SU-DHL-6 (cell line): Measurements from ENCODE around the gene DDX24.

ENCODE experiments used
- EZH2phosphoT487 ChIP-seq: fragments of 200-600 bp; sonication (generic), shearing (Covaris generic); conservative IDR thresholded peaks from 2 replicates; pipeline ENCODE4 v1.6.1; 2018; ENCODE audit warnings: mild to moderate bottlenecking, antibody characterized with exemption, low read length, moderate library complexity, mixed read lengths
- TF ChIP-seq, protein P1 (sequence below): fragments of 200-600 bp; sonication (generic); IDR thresholded peaks from one replicate; pipeline ENCODE4 v1.5.1; 2017; ENCODE audit warnings: antibody characterized with exemption, mild to moderate bottlenecking, low read length, moderate library complexity; ENCODE audit not compliant: insufficient read depth, poor library complexity, severe bottlenecking

DNA sequence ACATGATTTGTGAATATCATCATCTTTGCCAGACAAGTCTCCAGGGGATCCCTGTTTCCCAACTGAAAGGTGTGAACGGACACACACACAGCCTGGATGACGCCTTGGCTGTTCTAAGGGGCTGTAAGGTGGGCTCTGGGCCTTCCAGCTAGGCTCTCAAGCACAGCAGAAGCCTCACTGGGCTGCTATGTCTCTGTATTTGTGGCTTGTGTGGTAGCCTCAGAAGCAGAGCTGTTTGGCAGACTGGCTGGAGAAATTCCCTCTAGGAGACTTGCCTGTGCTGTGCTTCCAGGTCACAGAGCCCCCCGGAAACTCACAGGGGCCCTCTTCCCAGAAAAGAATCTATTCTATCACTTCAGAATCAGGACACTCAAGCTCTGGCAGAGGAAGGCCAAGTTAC is 33.4 kb downstream of the DDX24 start:
- TF ChIP-seq, protein P1, sequence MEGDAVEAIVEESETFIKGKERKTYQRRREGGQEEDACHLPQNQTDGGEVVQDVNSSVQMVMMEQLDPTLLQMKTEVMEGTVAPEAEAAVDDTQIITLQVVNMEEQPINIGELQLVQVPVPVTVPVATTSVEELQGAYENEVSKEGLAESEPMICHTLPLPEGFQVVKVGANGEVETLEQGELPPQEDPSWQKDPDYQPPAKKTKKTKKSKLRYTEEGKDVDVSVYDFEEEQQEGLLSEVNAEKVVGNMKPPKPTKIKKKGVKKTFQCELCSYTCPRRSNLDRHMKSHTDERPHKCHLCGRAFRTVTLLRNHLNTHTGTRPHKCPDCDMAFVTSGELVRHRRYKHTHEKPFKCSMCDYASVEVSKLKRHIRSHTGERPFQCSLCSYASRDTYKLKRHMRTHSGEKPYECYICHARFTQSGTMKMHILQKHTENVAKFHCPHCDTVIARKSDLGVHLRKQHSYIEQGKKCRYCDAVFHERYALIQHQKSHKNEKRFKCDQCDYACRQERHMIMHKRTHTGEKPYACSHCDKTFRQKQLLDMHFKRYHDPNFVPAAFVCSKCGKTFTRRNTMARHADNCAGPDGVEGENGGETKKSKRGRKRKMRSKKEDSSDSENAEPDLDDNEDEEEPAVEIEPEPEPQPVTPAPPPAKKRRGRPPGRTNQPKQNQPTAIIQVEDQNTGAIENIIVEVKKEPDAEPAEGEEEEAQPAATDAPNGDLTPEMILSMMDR = no peak
- TF ChIP-seq EZH2phosphoT487 = no peak
